OCI-LY1 (cell line): ENCODE data around the gene KRTAP5-4.

Experiments
- CTCF ChIP-seq: fragments of 200-600 bp; sonication (generic), shearing (Covaris generic); IDR thresholded peaks from 2 replicates; pipeline ENCODE4 v1.5.1; 2017; ENCODE audit warnings: mild to moderate bottlenecking, antibody characterized with exemption, low read length, moderate library complexity, mixed read lengths
- EZH2 ChIP-seq: fragments of 200-600 bp; sonication (generic), shearing (Covaris generic); IDR thresholded peaks from 2 replicates; pipeline ENCODE4 v1.8.0; 2017; ENCODE audit warnings: borderline replicate concordance, mixed run types, mild to moderate bottlenecking, antibody characterized with exemption, low read length, moderate library complexity, mixed read lengths

GRCh38 chr11:1597994-1598380 lies 24.0 kb downstream of the KRTAP5-4 start, which contains the start of gene KRTAP5-2:
- no peak for TF ChIP-seq CTCF
- no peak for TF ChIP-seq EZH2
